K562 (cell line): ENCODE data around the gene THBS1. TPM values are rescaled to one million over a fixed set of nuclear protein-coding genes. Genes with fewer than 3 reads are reported as not detected.

ENCODE experiments used
- ATAC-seq: fragments of 200-7000 bp; cut with Tn5 transposase; 3 replicates; pipeline ENCODE4 v1.9.1; 2020; ENCODE audit warnings: moderate library complexity
- BruUV-seq: library from RNA; stranded (reverse); fragments of 400-500 nt; replicated peaks from 2 replicates; lab custom pipeline; 2021; lab: Mats Ljungman, UMichigan
- CTCF ChIA-PET: fragments of 300-600 bp; formaldehyde crosslinking; extraction: SDS; loops from one replicate; lab custom pipeline; 2021; ENCODE audit warnings: low intra/inter-chr PET ratio; lab: Yijun Ruan, JAX
- POLR2A ChIA-PET: fragments of 300-600, 350-650 bp; sonication (Branson Sonifier 250); formaldehyde crosslinking; extraction: SDS; loops from one replicate; lab custom pipeline; 2021; ENCODE audit warnings: antibody characterized with exemption, inconsistent platforms; lab: Yijun Ruan, JAX
- DNase-seq, 4 experiments: peaks; one replicate each; pipeline versions ENCODE4 v3.0.0 to v3.0.0-alpha.2; 2011 to 2018; ENCODE audit warnings: low spot score in 3 of 4, mixed read lengths in 3 of 4; ENCODE audit errors: extremely low read depth in 1 of 4
- FAIRE-seq: peaks from 2 replicates; lab custom pipeline; 2011; peaks lifted over from hg19 to GRCh38; lab: Jason Lieb, UNC
- H2AFZ ChIP-seq: 2 replicates; pipeline ENCODE4 v1.6.0; 2011; ENCODE audit warnings: low read depth, low read length, control low read depth, inconsistent platforms
- H3K27ac ChIP-seq: fragments of 200-600 bp; 3 replicates; pipeline ENCODE4 v1.8.0; 2011; ENCODE audit warnings: low read depth, mild to moderate bottlenecking, control low read depth, inconsistent platforms, low read length, moderate library complexity, mixed read lengths; ENCODE audit errors: extremely low read depth
- H3K27me3 ChIP-seq, 2 experiments: fragments of 300-600 bp in 1 of 2; 2 replicates in 1 of 2; 3 replicates in 1 of 2; pipeline versions ENCODE4 v1.6.0 to v1.8.0; 2011; ENCODE audit warnings: inconsistent platforms in 2 of 2, low read length in 2 of 2, mild to moderate bottlenecking in 1 of 2, mixed read lengths in 1 of 2, moderate library complexity in 1 of 2; ENCODE audit not compliant: control insufficient read depth in 2 of 2, insufficient read depth in 2 of 2
- H3K36me3 ChIP-seq: fragments of 300-600 bp; 3 replicates; pipeline ENCODE4 v1.8.0; 2011; ENCODE audit warnings: mild to moderate bottlenecking, low read length, inconsistent platforms; ENCODE audit not compliant: control insufficient read depth, insufficient read depth
- H3K4me1 ChIP-seq, 2 experiments: fragments of 200-600 bp in 1 of 2; replicated peaks in 1 of 2; 2 replicates in 1 of 2; 3 replicates in 1 of 2; pipeline versions ENCODE4 v1.5.1 to v1.8.0; 2011; ENCODE audit warnings: inconsistent platforms in 2 of 2, low read length in 2 of 2, mild to moderate bottlenecking in 1 of 2, mixed read lengths in 1 of 2, moderate library complexity in 1 of 2; ENCODE audit not compliant: control insufficient read depth in 2 of 2, insufficient read depth in 2 of 2
- H3K4me2 ChIP-seq: 2 replicates; pipeline ENCODE4 v1.6.1; 2011; ENCODE audit warnings: low read length, control low read depth, inconsistent platforms, mixed read lengths; ENCODE audit not compliant: insufficient read depth
- H3K4me3 ChIP-seq: fragments of 200-600 bp; sonication (generic), shearing (Covaris generic); 2 replicates; pipeline ENCODE4 v1.5.1; 2016; ENCODE audit warnings: control low read depth, inconsistent platforms
- H3K79me2 ChIP-seq: fragments of 200-600 bp; 3 replicates; pipeline ENCODE4 v1.8.0; 2011; ENCODE audit warnings: low read length, inconsistent platforms; ENCODE audit not compliant: control insufficient read depth, insufficient read depth
- H3K9ac ChIP-seq, 2 experiments: 2 replicates each; pipeline versions ENCODE4 v1.6.0 to v1.6.1; 2011; ENCODE audit warnings: low read depth in 2 of 2, low read length in 2 of 2, control low read depth in 1 of 2, inconsistent platforms in 1 of 2, mild to moderate bottlenecking in 1 of 2, mixed read lengths in 1 of 2; ENCODE audit not compliant: insufficient read depth in 1 of 2
- H3K9me1 ChIP-seq: one replicate; pipeline ENCODE4 v1.6.0; 2011; ENCODE audit warnings: inconsistent platforms, mild to moderate bottlenecking, low read length, moderate library complexity; ENCODE audit not compliant: control insufficient read depth, insufficient read depth
- H3K9me3 ChIP-seq: replicated peaks from 2 replicates; pipeline ENCODE4 v1.5.1; 2011; ENCODE audit warnings: low read depth, low read length, inconsistent platforms; ENCODE audit not compliant: control insufficient read depth, insufficient read depth
- H4K20me1 ChIP-seq: replicated peaks from 2 replicates; pipeline ENCODE4 v1.6.1; 2011; ENCODE audit warnings: low read length, inconsistent platforms, mixed read lengths; ENCODE audit not compliant: control insufficient read depth, insufficient read depth
- BCLAF1 ChIP-seq, 2 experiments: fragments of 450-650 bp in 1 of 2; IDR thresholded peaks; 2 replicates each; pipeline ENCODE4 v1.6.1; 2011 to 2017; ENCODE audit warnings: low read depth in 2 of 2, antibody characterized with exemption in 1 of 2, borderline replicate concordance in 1 of 2, low read length in 1 of 2, mild to moderate bottlenecking in 1 of 2, mixed read lengths in 1 of 2; ENCODE audit not compliant: control insufficient read depth in 1 of 2
- BRD9 ChIP-seq: fragments of 450-650 bp; IDR thresholded peaks from 2 replicates; pipeline ENCODE4 v1.6.1; 2018; ENCODE audit warnings: low read depth; ENCODE audit not compliant: partially characterized antibody
- FOXO4 ChIP-seq: fragments of 450-650 bp; formaldehyde crosslinking; IDR thresholded peaks from 2 replicates; pipeline ENCODE4 v1.4.0; 2020; ENCODE audit warnings: mild to moderate bottlenecking, moderate library complexity
- MYBL2 ChIP-seq, 2 experiments: fragments of 450-650 bp in 1 of 2; sonication (generic) in 1 of 2; formaldehyde crosslinking in 1 of 2; IDR thresholded peaks; 2 replicates each; pipeline versions ENCODE4 v1.6.1 to v1.8.1; 2017 to 2022; ENCODE audit warnings: borderline replicate concordance in 1 of 2, inconsistent platforms in 1 of 2, low read depth in 1 of 2, mild to moderate bottlenecking in 1 of 2, missing genetic modification reagents in 1 of 2, moderate library complexity in 1 of 2
- OTX1 ChIP-seq: fragments of 450-650 bp; formaldehyde crosslinking; IDR thresholded peaks from 2 replicates; pipeline ENCODE4 v1.4.0; 2022; ENCODE audit warnings: mild to moderate bottlenecking
- PCBP1 ChIP-seq: fragments of 200-400 bp; formaldehyde crosslinking; IDR thresholded peaks from 2 replicates; pipeline ENCODE4 v1.6.1; 2018; ENCODE audit warnings: mild to moderate bottlenecking, low read depth, low read length; ENCODE audit not compliant: poor library complexity, severe bottlenecking
- PHF21A ChIP-seq: fragments of 450-650 bp; IDR thresholded peaks from 2 replicates; pipeline ENCODE4 v1.6.1; 2017; ENCODE audit warnings: low read depth, borderline replicate concordance
- PPARD ChIP-seq: fragments of 250-450 bp; sonication (Bioruptor Pico); IDR thresholded peaks from 2 replicates; pipeline ENCODE4 v1.8.0; 2022; ENCODE audit warnings: inconsistent platforms, mild to moderate bottlenecking, moderate library complexity
- PTTG1 ChIP-seq: fragments of 450-650 bp; IDR thresholded peaks from 2 replicates; pipeline ENCODE4 v1.6.1; 2016; ENCODE audit warnings: low read depth, mild to moderate bottlenecking, missing genetic modification characterization, missing compliant biosample characterization
- SAP30 ChIP-seq: fragments of 200-600 bp; sonication (generic); IDR thresholded peaks from 2 replicates; pipeline ENCODE4 v1.6.1; 2012; ENCODE audit warnings: borderline replicate concordance, low read depth, mild to moderate bottlenecking, moderate library complexity, low read length, control low read depth, inconsistent platforms; ENCODE audit not compliant: insufficient read depth, poor library complexity, severe bottlenecking
- SMAD2 ChIP-seq: fragments of 150-350 bp; IDR thresholded peaks from 2 replicates; pipeline ENCODE4 v1.6.1; 2014; ENCODE audit warnings: low read depth, mild to moderate bottlenecking, low read length
- SMC3 ChIP-seq: conservative IDR thresholded peaks from 2 replicates; pipeline ENCODE4 v1.6.1; 2011; ENCODE audit warnings: low read depth, low read length, improper control_type of control experiment; ENCODE audit not compliant: insufficient read depth
- SPI1 ChIP-seq: IDR thresholded peaks from 2 replicates; pipeline ENCODE4 v1.6.1; 2011; ENCODE audit warnings: low read depth, low read length, control low read depth, borderline replicate concordance
- TEAD2 ChIP-seq: fragments of 450-650 bp; IDR thresholded peaks from 2 replicates; pipeline ENCODE4 v1.6.1; 2016; ENCODE audit warnings: missing genetic modification characterization, control low read depth, missing compliant biosample characterization
- TFAP4 ChIP-seq: sonication (generic); formaldehyde crosslinking; IDR thresholded peaks from 2 replicates; pipeline ENCODE4 v1.8.0; 2022; ENCODE audit warnings: missing genetic modification reagents, mild to moderate bottlenecking, moderate library complexity, borderline replicate concordance
- WHSC1 ChIP-seq: IDR thresholded peaks from one replicate; pipeline ENCODE4 v1.6.1; 2012; ENCODE audit warnings: low read length, control low read depth, inconsistent platforms
- ZFX ChIP-seq: sonication (generic); formaldehyde crosslinking; IDR thresholded peaks from 2 replicates; pipeline ENCODE4 v1.8.0; 2022; ENCODE audit warnings: mild to moderate bottlenecking, missing genetic modification reagents, moderate library complexity
- WGBS: fragments of 100-300 bp; shearing (Covaris generic); methylation state at CpG from one replicate; pipeline ENCODE4 v1.1.6; 2016; ENCODE audit warnings: low coverage, mixed read lengths; ENCODE audit not compliant: insufficient coverage; ENCODE audit errors: missing lambda C conversion rate; 5-methylcytosine and 5-hydroxymethylcytosine counted together
- in situ Hi-C: fragments of 300-500 bp; cut with MboI; formaldehyde crosslinking; loops from 4 replicates; pipeline ENCODE4 v1.15.0; 2018; ENCODE audit warnings: inconsistent platforms, mixed read lengths
- intact Hi-C: fragments of 100-400 bp; cut with micrococcal nuclease; formaldehyde crosslinking; loops from 2 replicates; pipeline ENCODE4 v1.14.2; 2022
- polyA plus RNA-seq, 8 experiments: library from polyadenylated mRNA; depleted of rRNA in 4 of 8; stranded (reverse) in 5 of 8; unstranded in 3 of 8; fragments of >200 nt; fragmentation: Nextera tagmentation in 2 of 8; fragmentation: Illumina TruSeq in 1 of 8; extraction: Ambion mirVana in 2 of 8; extraction: Trizol in 1 of 8; gene quantifications; 2 replicates each; pipeline versions ENCODE4 v1.2.1 to v1.2.3, GENCODE V29; 2011 to 2014; ENCODE audit warnings: inconsistent platforms in 1 of 8, missing spikeins in 1 of 8
- total RNA-seq, 7 experiments: library from RNA; depleted of rRNA in 6 of 7; stranded (reverse); fragments of >200 nt in 6 of 7; fragmentation: Illumina TruSeq in 2 of 7; extraction: Trizol in 2 of 7; gene quantifications; 2 replicates each; pipeline versions ENCODE4 v1.2.1 to v1.2.3, GENCODE V29; 2011 to 2021; ENCODE audit warnings: low replicate concordance in 1 of 7

The THBS1 gene
- total and polyA plus RNA-seq, 9 of the 15 experiments (the other 6 are each of a cell fraction or from before 2014, with no cell fraction given): 0.04 to 1.3 (median 0.40) TPM

GRCh38 chr15:39551476-39551875 is 29.4 kb upstream of the THBS1 start:
- Histone ChIP-seq H3K4me1 (no peaks in the 10 kb centered on the region), H3K9me1 (no peaks in the 10 kb centered on the region), H4K20me1 (no peaks in the 10 kb centered on the region), H3K9ac (no peak overlapping the region), H3K27ac (no peak overlapping the region), H3K79me2 (no peaks in the 10 kb centered on the region), H3K36me3 (no peaks in the 10 kb centered on the region), H3K4me2 (no peak overlapping the region), H2AFZ (no peak overlapping the region), H3K27me3 (peaks cover 5 to 6% of the 10 kb centered on the region in 2 experiments; a peak in 3 of 5 replicates), H3K9me3 (no peaks in the 10 kb centered on the region), H3K4me3 (no peak overlapping the region)
- DNase-seq (no peak), FAIRE-seq (no peak), ATAC-seq (no peak)
- in situ Hi-C loops (no loop called here), intact Hi-C loops (no loop called here)
- ChIA-PET CTCF (no interaction called here), POLR2A (no interaction called here)
- WGBS: 7% methylated on average over 2 of the region's 2 CpGs
- no TSS peak for BruUV-seq
- TF ChIP-seq PTTG1 (tag) (no peak), SMC3 (no peak), WHSC1 (no peak), ZFX (CRISPR knock-in tag) (no peak), PHF21A (no peak), PPARD (CRISPR knock-in tag) (no peak), TFAP4 (CRISPR knock-in tag) (no peak), BCLAF1 (IDR thresholded peaks at IDR 0.05; ENCODE audit: borderline replicate concordance in 1 of 2, control insufficient read depth in 1 of 2, low read depth in 2 of 2, low read length in 1 of 2) (no peak), PCBP1 (no peak), TEAD2 (no peak), BRD9 (no peak), OTX1 (no peak), SAP30 (no peak), SMAD2 (no peak), SPI1 (no peak), MYBL2 (IDR thresholded peaks at IDR 0.05; ENCODE audit: low read depth) (no peak), MYBL2 (CRISPR knock-in tag; IDR thresholded peaks at IDR 0.05; ENCODE audit: borderline replicate concordance) (no peak), FOXO4 (CRISPR knock-in tag) (no peak)
